Measurements from ENCODE around the gene TRIM2. TPM values are rescaled to one million over a fixed set of nuclear protein-coding genes. Genes with fewer than 3 reads are reported as not detected.

The TRIM2 gene
- total and polyA plus RNA-seq, 2 experiments from 2014 or later = 22.0 to 61.5 TPM

GRCh38 chr4:153177841-153178240 is 26.4 kb upstream of the TRIM2 start:
- H3K27ac ChIP-seq (ENCODE audit: low read depth) = no peak overlapping the region
- Mint-ChIP-seq H3K27ac (no peak overlapping the region), H3K36me3 (ENCODE audit: low read depth) (no peaks in the 10 kb centered on the region), H3K27me3 (ENCODE audit: insufficient read depth, low read depth, poor library complexity) (peaks cover 6% of the 10 kb centered on the region), H3K4me1 (peaks cover 27% of the 10 kb centered on the region), H3K4me3 (no peak overlapping the region), H3K9me3 (no peaks in the 10 kb centered on the region)
- no peaks in the 10 kb centered on the region for H3K79me2 ChIP-seq (replicated peaks; ENCODE audit: insufficient read depth)
- H3K4me3 ChIP-seq = no peak overlapping the region
- H3K9me2 ChIP-seq (ENCODE audit: insufficient read depth) = no peaks in the 10 kb centered on the region
- peaks cover 19% of the 10 kb centered on the region; the same call in 1 of the 2 replicates for H3K4me1 ChIP-seq (ENCODE audit: insufficient read depth)
- TF ChIP-seq, protein P1, sequence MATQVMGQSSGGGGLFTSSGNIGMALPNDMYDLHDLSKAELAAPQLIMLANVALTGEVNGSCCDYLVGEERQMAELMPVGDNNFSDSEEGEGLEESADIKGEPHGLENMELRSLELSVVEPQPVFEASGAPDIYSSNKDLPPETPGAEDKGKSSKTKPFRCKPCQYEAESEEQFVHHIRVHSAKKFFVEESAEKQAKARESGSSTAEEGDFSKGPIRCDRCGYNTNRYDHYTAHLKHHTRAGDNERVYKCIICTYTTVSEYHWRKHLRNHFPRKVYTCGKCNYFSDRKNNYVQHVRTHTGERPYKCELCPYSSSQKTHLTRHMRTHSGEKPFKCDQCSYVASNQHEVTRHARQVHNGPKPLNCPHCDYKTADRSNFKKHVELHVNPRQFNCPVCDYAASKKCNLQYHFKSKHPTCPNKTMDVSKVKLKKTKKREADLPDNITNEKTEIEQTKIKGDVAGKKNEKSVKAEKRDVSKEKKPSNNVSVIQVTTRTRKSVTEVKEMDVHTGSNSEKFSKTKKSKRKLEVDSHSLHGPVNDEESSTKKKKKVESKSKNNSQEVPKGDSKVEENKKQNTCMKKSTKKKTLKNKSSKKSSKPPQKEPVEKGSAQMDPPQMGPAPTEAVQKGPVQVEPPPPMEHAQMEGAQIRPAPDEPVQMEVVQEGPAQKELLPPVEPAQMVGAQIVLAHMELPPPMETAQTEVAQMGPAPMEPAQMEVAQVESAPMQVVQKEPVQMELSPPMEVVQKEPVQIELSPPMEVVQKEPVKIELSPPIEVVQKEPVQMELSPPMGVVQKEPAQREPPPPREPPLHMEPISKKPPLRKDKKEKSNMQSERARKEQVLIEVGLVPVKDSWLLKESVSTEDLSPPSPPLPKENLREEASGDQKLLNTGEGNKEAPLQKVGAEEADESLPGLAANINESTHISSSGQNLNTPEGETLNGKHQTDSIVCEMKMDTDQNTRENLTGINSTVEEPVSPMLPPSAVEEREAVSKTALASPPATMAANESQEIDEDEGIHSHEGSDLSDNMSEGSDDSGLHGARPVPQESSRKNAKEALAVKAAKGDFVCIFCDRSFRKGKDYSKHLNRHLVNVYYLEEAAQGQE (IDR thresholded peaks at IDR 0.05; ENCODE audit: unreplicated experiment) = no peak
- no peaks in the 10 kb centered on the region for H3K36me3 ChIP-seq (ENCODE audit: insufficient read depth)
- ATAC-seq (no peak), DNase-seq (ENCODE audit: low spot score) (no peak)
- H3F3A ChIP-seq (replicated peaks; ENCODE audit: low read depth) = 0 out of 2 replicates have a peak, but pooled peaks cover 9% of the 10 kb centered on the region
- peak overlapping the region; percentile 79 for H2AFZ ChIP-seq
- no peaks in the 10 kb centered on the region for H4K20me1 ChIP-seq (replicated peaks; ENCODE audit: insufficient read depth)
- no peaks in the 10 kb centered on the region for H3K27me3 ChIP-seq (ENCODE audit: insufficient read depth)
- H3K4me2 ChIP-seq = no peak overlapping the region

- ATAC-seq (no peak), DNase-seq (ENCODE audit: low spot score) (no peak)
- peak overlapping the region; percentile 57; the same call in 1 of the 2 replicates for H3K4me2 ChIP-seq
- Mint-ChIP-seq H3K4me1 (peaks cover 27% of the 10 kb centered on the region), H3K27ac (no peak overlapping the region), H3K36me3 (ENCODE audit: low read depth) (no peaks in the 10 kb centered on the region), H3K9me3 (no peaks in the 10 kb centered on the region), H3K4me3 (no peak overlapping the region), H3K27me3 (ENCODE audit: insufficient read depth, low read depth, poor library complexity) (peaks cover 6% of the 10 kb centered on the region)
- no peak overlapping the region for H3K27ac ChIP-seq (ENCODE audit: low read depth)
- no peaks in the 10 kb centered on the region for H3K27me3 ChIP-seq (ENCODE audit: insufficient read depth)
- no peaks in the 10 kb centered on the region for H3K79me2 ChIP-seq (replicated peaks; ENCODE audit: insufficient read depth)
- peak overlapping the region; percentile 19; the same call in 1 of the 2 replicates for H2AFZ ChIP-seq
- no peaks in the 10 kb centered on the region for H3K36me3 ChIP-seq (ENCODE audit: insufficient read depth)
- no peaks in the 10 kb centered on the region for H4K20me1 ChIP-seq (replicated peaks; ENCODE audit: insufficient read depth)
- H3K9me2 ChIP-seq (ENCODE audit: insufficient read depth) = no peaks in the 10 kb centered on the region
- H3K4me3 ChIP-seq = no peak overlapping the region
- 0 out of 2 replicates have a peak, but pooled peaks cover 9% of the 10 kb centered on the region for H3F3A ChIP-seq (replicated peaks; ENCODE audit: low read depth)
- peaks cover 19% of the 10 kb centered on the region; the same call in 1 of the 2 replicates for H3K4me1 ChIP-seq (ENCODE audit: insufficient read depth)
- TF ChIP-seq POLR2AphosphoS5 (IDR thresholded peaks at IDR 0.05; ENCODE audit: low read depth) (no peak), CTCF (conservative IDR thresholded peaks at IDR 0.05; ENCODE audit: low read depth in 2 of 2) (no peak), ZNF331 (CRISPR knock-in tag; IDR thresholded peaks at IDR 0.05; ENCODE audit: low read depth) (no peak), JUNB (IDR thresholded peaks at IDR 0.05; ENCODE audit: unreplicated experiment) (no peak), CREB1 (CRISPR knock-in tag; IDR thresholded peaks at IDR 0.05; ENCODE audit: low read depth) (no peak), EZH2phosphoT487 (IDR thresholded peaks at IDR 0.05; ENCODE audit: unreplicated experiment) (no peak), ZNF114 (CRISPR knock-in tag; IDR thresholded peaks at IDR 0.05) (no peak), NANOG (IDR thresholded peaks at IDR 0.05; ENCODE audit: borderline replicate concordance) (no peak)
- TF ChIP-seq, protein P1 (IDR thresholded peaks at IDR 0.05; ENCODE audit: unreplicated experiment) = no peak
Measured at GRCh38 chr4:153179100-153179499, 25.1 kb upstream of the TRIM2 start.
